ENCODE data around the gene RNFT2.

RNFT2 gene

GRCh38 chr12:116737774-116738657 lies at the start of gene RNFT2, which contains the start of gene SPRING1:
Gene RNFT2 (plus strand): TSS chr12:116738315. CDS start chr12:116740498, 2,183 bp downstream.
Gene SPRING1 (minus strand): TSS chr12:116738069. CDS start chr12:116737900, 169 bp downstream.
- Mint-ChIP-seq H3K36me3 (ENCODE audit: low read depth) (peaks cover 12% of the 10 kb centered on the region), H3K4me1 (ENCODE audit: low read depth) (peaks cover 19% of the 10 kb centered on the region), H3K4me3 (peak within 1 kb of the TSS; percentile 96), H3K27me3 (ENCODE audit: low read depth) (no peaks in the 10 kb centered on the region), H3K27ac (peak within 1 kb of the TSS; percentile 87), H3K9me3 (no peaks in the 10 kb centered on the region)
- DNase-seq (ENCODE audit: low spot score), result peak; percentile 99

GRCh38 chr12:116689521-116689920 lies 48.6 kb upstream of the RNFT2 start:
- no peak overlapping the region for H3K4me3 Mint-ChIP-seq

GRCh38 chr12:116689979-116690744 lies 48.0 kb upstream of the RNFT2 start:
- Mint-ChIP-seq H3K9me3 (no peaks in the 10 kb centered on the region), H3K4me3 (no peak overlapping the region), H3K27ac (no peak overlapping the region), H3K27me3 (ENCODE audit: low read depth) (peaks cover 34% of the 10 kb centered on the region), H3K36me3 (ENCODE audit: low read depth) (no peaks in the 10 kb centered on the region), H3K4me1 (ENCODE audit: low read depth) (peaks cover 3% of the 10 kb centered on the region)
- no peak for DNase-seq (ENCODE audit: low spot score)

More at GRCh38 chr12:116689521-116689920, 48.6 kb upstream of the RNFT2 start:
- peaks cover 27% of the 10 kb centered on the region for H3K27me3 Mint-ChIP-seq (ENCODE audit: low read depth)
- no peak for DNase-seq (ENCODE audit: low spot score)
- no peaks in the 10 kb centered on the region for H3K36me3 Mint-ChIP-seq (ENCODE audit: low read depth)
- H3K9me3 Mint-ChIP-seq, result no peaks in the 10 kb centered on the region
- H3K27ac Mint-ChIP-seq, result no peak overlapping the region
- peaks cover 1% of the 10 kb centered on the region for H3K4me1 Mint-ChIP-seq (ENCODE audit: low read depth)

GRCh38 chr12:116691205-116691604 lies 46.9 kb upstream of the RNFT2 start:
- H3K27me3 Mint-ChIP-seq (ENCODE audit: low read depth), result peaks cover 38% of the 10 kb centered on the region

GRCh38 chr12:116691636-116692035 lies 46.5 kb upstream of the RNFT2 start:
- DNase-seq (ENCODE audit: low spot score), result no peak

More at GRCh38 chr12:116691205-116691604, 46.9 kb upstream of the RNFT2 start:
- Mint-ChIP-seq H3K4me1 (ENCODE audit: low read depth) (peaks cover 3% of the 10 kb centered on the region), H3K9me3 (no peaks in the 10 kb centered on the region), H3K27ac (no peak overlapping the region), H3K36me3 (ENCODE audit: low read depth) (no peaks in the 10 kb centered on the region), H3K4me3 (no peak overlapping the region)
- no peak for DNase-seq (ENCODE audit: low spot score)

GRCh38 chr12:116692605-116693004 lies 45.5 kb upstream of the RNFT2 start:
- H3K4me1 Mint-ChIP-seq (ENCODE audit: low read depth), result peaks cover 3% of the 10 kb centered on the region
- no peak for DNase-seq (ENCODE audit: low spot score)
- no peak overlapping the region for H3K27ac Mint-ChIP-seq
- peaks cover 39% of the 10 kb centered on the region for H3K27me3 Mint-ChIP-seq (ENCODE audit: low read depth)
- no peak overlapping the region for H3K4me3 Mint-ChIP-seq
- no peaks in the 10 kb centered on the region for H3K36me3 Mint-ChIP-seq (ENCODE audit: low read depth)
- no peaks in the 10 kb centered on the region for H3K9me3 Mint-ChIP-seq

More at GRCh38 chr12:116691636-116692035, 46.5 kb upstream of the RNFT2 start:
- Mint-ChIP-seq H3K4me1 (ENCODE audit: low read depth) (peaks cover 3% of the 10 kb centered on the region), H3K36me3 (ENCODE audit: low read depth) (no peaks in the 10 kb centered on the region), H3K27ac (no peak overlapping the region), H3K9me3 (no peaks in the 10 kb centered on the region), H3K4me3 (no peak overlapping the region), H3K27me3 (ENCODE audit: low read depth) (peaks cover 38% of the 10 kb centered on the region)

- peaks cover 41% of the 10 kb centered on the region for H3K27me3 Mint-ChIP-seq (ENCODE audit: low read depth)
- H3K4me1 Mint-ChIP-seq (ENCODE audit: low read depth), result peaks cover 3% of the 10 kb centered on the region
- H3K36me3 Mint-ChIP-seq (ENCODE audit: low read depth), result no peaks in the 10 kb centered on the region
- H3K9me3 Mint-ChIP-seq, result no peaks in the 10 kb centered on the region
- DNase-seq (ENCODE audit: low spot score), result no peak
- no peak overlapping the region for H3K27ac Mint-ChIP-seq
- H3K4me3 Mint-ChIP-seq, result no peak overlapping the region
These were observed 44.6 kb upstream of the RNFT2 start for GRCh38 chr12:116693286-116694227.

GRCh38 chr12:116694653-116695463 lies 43.3 kb upstream of the RNFT2 start:
- no peaks in the 10 kb centered on the region for H3K36me3 Mint-ChIP-seq (ENCODE audit: low read depth)
- DNase-seq (ENCODE audit: low spot score), result no peak
- H3K27me3 Mint-ChIP-seq (ENCODE audit: low read depth), result peaks cover 43% of the 10 kb centered on the region
- H3K27ac Mint-ChIP-seq, result no peak overlapping the region
- H3K4me3 Mint-ChIP-seq, result no peak overlapping the region
- H3K4me1 Mint-ChIP-seq (ENCODE audit: low read depth), result peaks cover 3% of the 10 kb centered on the region
- no peaks in the 10 kb centered on the region for H3K9me3 Mint-ChIP-seq

- DNase-seq (ENCODE audit: low spot score), result no peak
- Mint-ChIP-seq H3K36me3 (ENCODE audit: low read depth) (no peaks in the 10 kb centered on the region), H3K4me3 (no peak overlapping the region), H3K4me1 (ENCODE audit: low read depth) (peaks cover 3% of the 10 kb centered on the region), H3K27me3 (ENCODE audit: low read depth) (peaks cover 38% of the 10 kb centered on the region), H3K27ac (no peak overlapping the region), H3K9me3 (no peaks in the 10 kb centered on the region)
These were observed 42.7 kb upstream of the RNFT2 start for GRCh38 chr12:116695464-116695725.

- Mint-ChIP-seq H3K27ac (no peak overlapping the region), H3K27me3 (ENCODE audit: low read depth) (peaks cover 39% of the 10 kb centered on the region), H3K4me1 (ENCODE audit: low read depth) (peaks cover 3% of the 10 kb centered on the region), H3K36me3 (ENCODE audit: low read depth) (no peaks in the 10 kb centered on the region), H3K9me3 (no peaks in the 10 kb centered on the region), H3K4me3 (no peak overlapping the region)
- DNase-seq (ENCODE audit: low spot score), result no peak
These were observed 40.8 kb upstream of the RNFT2 start for GRCh38 chr12:116697305-116697704.

GRCh38 chr12:116697716-116698115 lies 40.4 kb upstream of the RNFT2 start:
- H3K9me3 Mint-ChIP-seq, result no peaks in the 10 kb centered on the region
- H3K4me1 Mint-ChIP-seq (ENCODE audit: low read depth), result peaks cover 2% of the 10 kb centered on the region
- no peak overlapping the region for H3K27ac Mint-ChIP-seq
- H3K36me3 Mint-ChIP-seq (ENCODE audit: low read depth), result no peaks in the 10 kb centered on the region
- peaks cover 38% of the 10 kb centered on the region for H3K27me3 Mint-ChIP-seq (ENCODE audit: low read depth)
- no peak for DNase-seq (ENCODE audit: low spot score)
- no peak overlapping the region for H3K4me3 Mint-ChIP-seq

GRCh38 chr12:116698116-116698515 lies 40.0 kb upstream of the RNFT2 start:
- no peak overlapping the region for H3K27ac Mint-ChIP-seq
- H3K9me3 Mint-ChIP-seq, result no peaks in the 10 kb centered on the region
- H3K27me3 Mint-ChIP-seq (ENCODE audit: low read depth), result peaks cover 35% of the 10 kb centered on the region
- H3K4me1 Mint-ChIP-seq (ENCODE audit: low read depth), result peaks cover 2% of the 10 kb centered on the region
- no peaks in the 10 kb centered on the region for H3K36me3 Mint-ChIP-seq (ENCODE audit: low read depth)
- no peak overlapping the region for H3K4me3 Mint-ChIP-seq
- DNase-seq (ENCODE audit: low spot score), result no peak

Data from T-helper 2 cell treated with Interferon-gamma antibody and Interleukin-4, amounts not matched to agents 5 μg/mL and 100 μg/mL, for 36 hours (primary cell).